DND-41 (cell line): Measurements from ENCODE around the gene CHAT.

Experiments
- CTCF ChIP-seq: IDR thresholded peaks from 2 replicates; pipeline ENCODE4 v1.5.1; 2012; ENCODE audit warnings: borderline replicate concordance, low read length, moderate library complexity, mild to moderate bottlenecking; ENCODE audit not compliant: poor library complexity, severe bottlenecking; ENCODE audit errors: extremely low read depth
- EZH2 ChIP-seq: IDR thresholded peaks from 3 replicates; pipeline ENCODE4 v1.6.1; 2012; ENCODE audit warnings: borderline replicate concordance, low read depth, mild to moderate bottlenecking, moderate library complexity, low read length, inconsistent platforms; ENCODE audit not compliant: severe bottlenecking

GRCh38 chr10:49650724-49651034, 36.8 kb downstream of the CHAT start:
- TF ChIP-seq CTCF (no peak), EZH2 (no peak)
